ENCODE measurements around the gene L2HGDH.

DNA sequence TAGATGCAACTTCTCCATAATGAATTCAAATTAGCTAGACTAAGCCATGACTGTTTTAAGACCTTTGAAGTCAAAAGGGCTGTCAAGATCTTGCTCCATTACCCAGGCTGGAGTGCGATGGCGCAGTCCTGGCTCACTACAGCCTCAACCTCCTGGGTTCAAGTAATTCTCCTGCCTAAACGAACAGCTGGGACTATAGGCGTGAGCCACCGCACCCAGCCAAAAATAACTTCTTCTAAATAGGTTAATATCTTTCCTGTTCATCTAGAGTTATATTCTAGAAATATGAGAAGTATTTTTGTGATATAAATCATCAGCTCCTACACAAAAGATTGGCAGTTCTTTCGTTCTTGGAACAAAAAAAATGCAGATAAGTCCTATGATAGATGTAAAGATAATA lies 41.1 kb downstream of the L2HGDH start:
- no peak for TF ChIP-seq EZH2 (IDR thresholded peaks at IDR 0.05; ENCODE audit: low read length)
- TF ChIP-seq, protein P1, sequence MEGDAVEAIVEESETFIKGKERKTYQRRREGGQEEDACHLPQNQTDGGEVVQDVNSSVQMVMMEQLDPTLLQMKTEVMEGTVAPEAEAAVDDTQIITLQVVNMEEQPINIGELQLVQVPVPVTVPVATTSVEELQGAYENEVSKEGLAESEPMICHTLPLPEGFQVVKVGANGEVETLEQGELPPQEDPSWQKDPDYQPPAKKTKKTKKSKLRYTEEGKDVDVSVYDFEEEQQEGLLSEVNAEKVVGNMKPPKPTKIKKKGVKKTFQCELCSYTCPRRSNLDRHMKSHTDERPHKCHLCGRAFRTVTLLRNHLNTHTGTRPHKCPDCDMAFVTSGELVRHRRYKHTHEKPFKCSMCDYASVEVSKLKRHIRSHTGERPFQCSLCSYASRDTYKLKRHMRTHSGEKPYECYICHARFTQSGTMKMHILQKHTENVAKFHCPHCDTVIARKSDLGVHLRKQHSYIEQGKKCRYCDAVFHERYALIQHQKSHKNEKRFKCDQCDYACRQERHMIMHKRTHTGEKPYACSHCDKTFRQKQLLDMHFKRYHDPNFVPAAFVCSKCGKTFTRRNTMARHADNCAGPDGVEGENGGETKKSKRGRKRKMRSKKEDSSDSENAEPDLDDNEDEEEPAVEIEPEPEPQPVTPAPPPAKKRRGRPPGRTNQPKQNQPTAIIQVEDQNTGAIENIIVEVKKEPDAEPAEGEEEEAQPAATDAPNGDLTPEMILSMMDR (optimal IDR thresholded peaks at IDR 0.05 in 1 of 3, IDR thresholded peaks at IDR 0.05 in 1 of 3, conservative IDR thresholded peaks at IDR 0.05 in 1 of 3; ENCODE audit: extremely low read depth in 1 of 3, insufficient read depth in 2 of 3, low read length in 3 of 3), result no peak

Data from keratinocyte (primary cell).